Measurements from ENCODE around the gene SETBP1.

DNA sequence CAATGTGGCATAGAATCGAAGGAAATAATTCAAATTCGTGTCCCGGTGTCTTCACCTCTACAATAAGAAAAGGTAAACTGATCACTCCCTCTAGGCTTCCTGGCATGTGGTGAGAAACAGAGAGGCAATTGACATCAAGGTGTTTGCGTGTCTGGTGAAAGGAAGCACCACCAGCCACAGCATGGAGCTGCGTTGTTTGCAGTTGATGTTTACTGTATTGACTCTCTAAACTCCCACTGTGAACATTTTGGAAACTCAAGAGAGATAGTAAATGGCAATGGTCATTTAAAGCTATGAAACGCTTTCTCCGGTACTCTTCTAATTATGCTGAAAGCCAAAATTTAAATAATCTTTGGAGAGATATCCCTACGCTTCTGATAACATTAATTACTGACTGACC, 82.6 kb downstream of the SETBP1 start:
- no peak for TF ChIP-seq EZH2 (IDR thresholded peaks at IDR 0.05)
- no peak for TF ChIP-seq POLR2AphosphoS5 (IDR thresholded peaks at IDR 0.05; ENCODE audit: borderline replicate concordance, low read depth, low read length)

Measured in SK-N-MC (cell line).